SK-N-SH treated with all-trans-retinoic acid at 6 μM for 48 hours (cell line): ENCODE measurements around the gene ITGA3.

Experiments used
- ARNTL ChIP-seq: fragments of 450-650 bp; formaldehyde crosslinking; IDR thresholded peaks from 2 replicates; pipeline ENCODE4 v1.5.0; 2020; ENCODE audit warnings: low read depth, mild to moderate bottlenecking, moderate library complexity, borderline replicate concordance
- ESRRG ChIP-seq: fragments of 250-450 bp; sonication (Bioruptor Pico); IDR thresholded peaks from 2 replicates; pipeline ENCODE4 v1.6.1; 2021; ENCODE audit warnings: mild to moderate bottlenecking
- OSR1 ChIP-seq: fragments of 250-450 bp; sonication (Bioruptor Pico); IDR thresholded peaks from 2 replicates; pipeline ENCODE4 v1.8.0; 2022; ENCODE audit warnings: moderate library complexity, mild to moderate bottlenecking, inconsistent platforms
- PPARA ChIP-seq: fragments of 250-450 bp; sonication (Bioruptor Pico); IDR thresholded peaks from 2 replicates; pipeline ENCODE4 v1.5.0; 2020; ENCODE audit warnings: mild to moderate bottlenecking, borderline replicate concordance
- RARB ChIP-seq: fragments of 250-450 bp; sonication (Bioruptor Pico); IDR thresholded peaks from 2 replicates; pipeline ENCODE4 v1.8.0; 2021; ENCODE audit warnings: mild to moderate bottlenecking, moderate library complexity
- SNAI2 ChIP-seq: fragments of 250-450 bp; sonication (Bioruptor Pico); IDR thresholded peaks from 2 replicates; pipeline ENCODE4 v1.5.0; 2020; ENCODE audit warnings: mild to moderate bottlenecking, moderate library complexity
- TOX ChIP-seq: fragments of 250-450 bp; sonication (Bioruptor Pico); IDR thresholded peaks from 2 replicates; pipeline ENCODE4 v1.8.0; 2021; ENCODE audit warnings: mild to moderate bottlenecking, moderate library complexity, borderline replicate concordance
- ZFP3 ChIP-seq: fragments of 250-450 bp; sonication (Bioruptor Pico); IDR thresholded peaks from 2 replicates; pipeline ENCODE4 v1.5.0; 2020; ENCODE audit warnings: mild to moderate bottlenecking, moderate library complexity
- ZFP30 ChIP-seq: fragments of 450-650 bp; formaldehyde crosslinking; IDR thresholded peaks from 2 replicates; pipeline ENCODE4 v1.5.0; 2022; ENCODE audit warnings: mild to moderate bottlenecking, moderate library complexity
- ZNF70 ChIP-seq: fragments of 450-650 bp; formaldehyde crosslinking; IDR thresholded peaks from 2 replicates; pipeline ENCODE4 v1.5.0; 2020; ENCODE audit warnings: mild to moderate bottlenecking, moderate library complexity
- TF ChIP-seq, protein P1 (sequence below): fragments of 250-450 bp; sonication (Bioruptor Pico); IDR thresholded peaks from 2 replicates; pipeline ENCODE4 v1.5.0; 2020; ENCODE audit warnings: mild to moderate bottlenecking, moderate library complexity
- TF ChIP-seq, protein P2 (sequence below): fragments of 250-450 bp; sonication (Bioruptor Pico); IDR thresholded peaks from 2 replicates; pipeline ENCODE4 v1.8.0; 2021; ENCODE audit warnings: low read depth, mild to moderate bottlenecking, moderate library complexity, borderline replicate concordance
- TF ChIP-seq, protein P3 (sequence below): fragments of 250-450 bp; sonication (Bioruptor Pico); IDR thresholded peaks from 2 replicates; pipeline ENCODE4 v1.8.0; 2020; ENCODE audit warnings: mild to moderate bottlenecking, moderate library complexity, borderline replicate concordance

DNA sequence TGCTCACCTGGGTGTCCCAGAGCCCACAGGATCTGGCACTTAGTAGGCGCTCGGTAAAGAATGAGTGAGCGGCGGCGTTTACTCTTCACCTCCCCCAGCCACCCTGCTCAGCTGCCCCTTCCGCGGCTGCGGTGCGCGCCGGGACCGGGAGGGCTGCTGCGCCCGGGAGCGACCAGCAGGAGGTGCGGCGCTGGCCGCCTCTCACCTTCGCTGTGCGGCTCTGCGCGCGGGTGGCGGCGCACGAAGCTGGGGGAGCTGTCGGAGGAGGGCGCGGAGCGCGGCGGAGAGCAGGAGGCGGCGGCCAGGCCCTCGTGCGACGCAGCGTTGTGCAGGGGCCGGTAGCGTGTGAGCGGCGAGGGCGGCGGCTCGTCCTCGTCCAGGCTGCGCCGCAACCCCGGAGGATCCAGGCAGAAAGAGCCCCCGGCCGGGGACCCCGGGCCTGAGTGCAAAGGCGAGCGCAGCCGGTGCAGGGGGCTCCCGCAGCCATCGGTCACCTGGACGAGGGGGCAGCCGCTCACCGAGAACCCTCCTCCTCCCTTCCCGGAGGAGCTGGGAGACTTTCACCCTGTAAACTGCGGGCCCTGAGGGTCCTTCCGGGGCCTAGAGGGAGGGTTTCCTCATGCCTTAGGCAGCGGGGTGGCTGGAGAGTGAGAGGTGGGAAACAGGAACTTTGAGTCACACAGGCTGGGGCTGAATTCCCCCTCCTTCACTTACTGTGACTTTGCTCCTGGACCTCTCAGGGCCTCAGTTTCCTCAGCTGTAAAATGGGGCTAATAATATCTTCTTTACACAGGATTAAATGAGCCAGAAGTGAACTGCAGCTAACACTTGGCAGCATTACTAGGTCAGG lies 61.5 kb downstream of the ITGA3 start:
- no peak for TF ChIP-seq ZFP30 (CRISPR knock-in tag)
- no peak for TF ChIP-seq ZNF70 (CRISPR knock-in tag)
- TF ChIP-seq, protein P1, sequence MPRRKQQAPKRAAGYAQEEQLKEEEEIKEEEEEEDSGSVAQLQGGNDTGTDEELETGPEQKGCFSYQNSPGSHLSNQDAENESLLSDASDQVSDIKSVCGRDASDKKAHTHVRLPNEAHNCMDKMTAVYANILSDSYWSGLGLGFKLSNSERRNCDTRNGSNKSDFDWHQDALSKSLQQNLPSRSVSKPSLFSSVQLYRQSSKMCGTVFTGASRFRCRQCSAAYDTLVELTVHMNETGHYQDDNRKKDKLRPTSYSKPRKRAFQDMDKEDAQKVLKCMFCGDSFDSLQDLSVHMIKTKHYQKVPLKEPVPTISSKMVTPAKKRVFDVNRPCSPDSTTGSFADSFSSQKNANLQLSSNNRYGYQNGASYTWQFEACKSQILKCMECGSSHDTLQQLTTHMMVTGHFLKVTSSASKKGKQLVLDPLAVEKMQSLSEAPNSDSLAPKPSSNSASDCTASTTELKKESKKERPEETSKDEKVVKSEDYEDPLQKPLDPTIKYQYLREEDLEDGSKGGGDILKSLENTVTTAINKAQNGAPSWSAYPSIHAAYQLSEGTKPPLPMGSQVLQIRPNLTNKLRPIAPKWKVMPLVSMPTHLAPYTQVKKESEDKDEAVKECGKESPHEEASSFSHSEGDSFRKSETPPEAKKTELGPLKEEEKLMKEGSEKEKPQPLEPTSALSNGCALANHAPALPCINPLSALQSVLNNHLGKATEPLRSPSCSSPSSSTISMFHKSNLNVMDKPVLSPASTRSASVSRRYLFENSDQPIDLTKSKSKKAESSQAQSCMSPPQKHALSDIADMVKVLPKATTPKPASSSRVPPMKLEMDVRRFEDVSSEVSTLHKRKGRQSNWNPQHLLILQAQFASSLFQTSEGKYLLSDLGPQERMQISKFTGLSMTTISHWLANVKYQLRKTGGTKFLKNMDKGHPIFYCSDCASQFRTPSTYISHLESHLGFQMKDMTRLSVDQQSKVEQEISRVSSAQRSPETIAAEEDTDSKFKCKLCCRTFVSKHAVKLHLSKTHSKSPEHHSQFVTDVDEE = no peak
- TF ChIP-seq, protein P2, sequence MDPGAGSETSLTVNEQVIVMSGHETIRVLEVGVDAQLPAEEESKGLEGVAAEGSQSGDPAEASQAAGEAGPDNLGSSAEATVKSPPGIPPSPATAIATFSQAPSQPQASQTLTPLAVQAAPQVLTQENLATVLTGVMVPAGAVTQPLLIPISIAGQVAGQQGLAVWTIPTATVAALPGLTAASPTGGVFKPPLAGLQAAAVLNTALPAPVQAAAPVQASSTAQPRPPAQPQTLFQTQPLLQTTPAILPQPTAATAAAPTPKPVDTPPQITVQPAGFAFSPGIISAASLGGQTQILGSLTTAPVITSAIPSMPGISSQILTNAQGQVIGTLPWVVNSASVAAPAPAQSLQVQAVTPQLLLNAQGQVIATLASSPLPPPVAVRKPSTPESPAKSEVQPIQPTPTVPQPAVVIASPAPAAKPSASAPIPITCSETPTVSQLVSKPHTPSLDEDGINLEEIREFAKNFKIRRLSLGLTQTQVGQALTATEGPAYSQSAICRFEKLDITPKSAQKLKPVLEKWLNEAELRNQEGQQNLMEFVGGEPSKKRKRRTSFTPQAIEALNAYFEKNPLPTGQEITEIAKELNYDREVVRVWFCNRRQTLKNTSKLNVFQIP (CRISPR knock-in tag) = no peak
- TF ChIP-seq, protein P3, sequence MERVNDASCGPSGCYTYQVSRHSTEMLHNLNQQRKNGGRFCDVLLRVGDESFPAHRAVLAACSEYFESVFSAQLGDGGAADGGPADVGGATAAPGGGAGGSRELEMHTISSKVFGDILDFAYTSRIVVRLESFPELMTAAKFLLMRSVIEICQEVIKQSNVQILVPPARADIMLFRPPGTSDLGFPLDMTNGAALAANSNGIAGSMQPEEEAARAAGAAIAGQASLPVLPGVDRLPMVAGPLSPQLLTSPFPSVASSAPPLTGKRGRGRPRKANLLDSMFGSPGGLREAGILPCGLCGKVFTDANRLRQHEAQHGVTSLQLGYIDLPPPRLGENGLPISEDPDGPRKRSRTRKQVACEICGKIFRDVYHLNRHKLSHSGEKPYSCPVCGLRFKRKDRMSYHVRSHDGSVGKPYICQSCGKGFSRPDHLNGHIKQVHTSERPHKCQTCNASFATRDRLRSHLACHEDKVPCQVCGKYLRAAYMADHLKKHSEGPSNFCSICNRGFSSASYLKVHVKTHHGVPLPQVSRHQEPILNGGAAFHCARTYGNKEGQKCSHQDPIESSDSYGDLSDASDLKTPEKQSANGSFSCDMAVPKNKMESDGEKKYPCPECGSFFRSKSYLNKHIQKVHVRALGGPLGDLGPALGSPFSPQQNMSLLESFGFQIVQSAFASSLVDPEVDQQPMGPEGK (CRISPR knock-in tag) = no peak
- no peak for TF ChIP-seq RARB
- TF ChIP-seq ZFP3 (CRISPR knock-in tag) = no peak
- TF ChIP-seq PPARA (CRISPR knock-in tag) = no peak
- no peak for TF ChIP-seq TOX (CRISPR knock-in tag)
- TF ChIP-seq OSR1 = no peak
- TF ChIP-seq ARNTL (CRISPR knock-in tag) = no peak
- TF ChIP-seq ESRRG (CRISPR knock-in tag) = no peak
- no peak for TF ChIP-seq SNAI2 (CRISPR knock-in tag)
